PC-9 (cell line): ENCODE measurements around the gene WDR26. TPM values are rescaled to one million over a fixed set of nuclear protein-coding genes. Genes with fewer than 3 reads are reported as not detected.

Experiments used
- BruUV-seq: library from RNA; stranded (reverse); fragments of 400-500 nt; replicated peaks from 2 replicates; lab custom pipeline; 2021; lab: Mats Ljungman, UMichigan
- CTCF ChIA-PET: fragments of 300-600 bp; sonication (Branson Sonifier 250); formaldehyde crosslinking; loops from one replicate; lab custom pipeline; 2022; ENCODE audit warnings: antibody characterized with exemption; lab: Charles Lee
- POLR2A ChIA-PET: fragments of 300-600 bp; sonication (Branson Sonifier 250); formaldehyde crosslinking; loops from one replicate; lab custom pipeline; 2022; ENCODE audit warnings: antibody characterized with exemption; ENCODE audit not compliant: unreplicated experiment; lab: Charles Lee
- DNase-seq, 2 experiments: peaks; one replicate each; pipeline versions ENCODE4 v3.0.0 to v3.0.0-alpha.2; 2015 to 2022; ENCODE audit warnings: mixed read lengths in 1 of 2
- H2AFZ ChIP-seq: fragments of 200-600 bp; sonication (generic); 2 replicates; pipeline ENCODE4 v1.8.1; 2017; ENCODE audit warnings: antibody characterized with exemption
- H3F3A ChIP-seq: fragments of 200-600 bp; sonication (generic); 2 replicates; pipeline ENCODE4 v1.8.1; 2017; ENCODE audit warnings: antibody characterized with exemption, mild to moderate bottlenecking, low read depth; ENCODE audit not compliant: insufficient read depth
- H3K27ac ChIP-seq: fragments of 200-600 bp; sonication (generic); 2 replicates; pipeline ENCODE4 v1.6.1; 2016; ENCODE audit warnings: mixed run types
- H3K27me3 ChIP-seq: fragments of 200-600 bp; sonication (generic); 2 replicates; pipeline ENCODE4 v1.6.1; 2016; ENCODE audit warnings: low read depth, mixed run types; ENCODE audit not compliant: insufficient read depth
- H3K36me3 ChIP-seq: fragments of 200-600 bp; sonication (generic); 2 replicates; pipeline ENCODE4 v1.6.1; 2016; ENCODE audit warnings: low read depth, mixed run types
- H3K4me1 ChIP-seq: fragments of 200-600 bp; sonication (generic); replicated peaks from 2 replicates; pipeline ENCODE4 v1.6.1; 2016; ENCODE audit warnings: mixed run types; ENCODE audit not compliant: insufficient read depth
- H3K4me2 ChIP-seq: fragments of 200-600 bp; sonication (generic); 2 replicates; pipeline ENCODE4 v1.6.1; 2017; ENCODE audit warnings: mixed run types
- H3K4me3 ChIP-seq: fragments of 200-600 bp; sonication (generic); 2 replicates; pipeline ENCODE4 v1.6.1; 2016; ENCODE audit warnings: mixed run types
- H3K79me2 ChIP-seq: fragments of 200-600 bp; sonication (generic); 2 replicates; pipeline ENCODE4 v1.6.1; 2017; ENCODE audit warnings: low read depth, mixed run types
- H3K9me2 ChIP-seq: fragments of 200-600 bp; sonication (generic); 2 replicates; pipeline ENCODE4 v1.8.1; 2017; ENCODE audit warnings: mild to moderate bottlenecking; ENCODE audit not compliant: insufficient read depth
- H3K9me3 ChIP-seq: fragments of 200-600 bp; sonication (generic); 2 replicates; pipeline ENCODE4 v1.8.1; 2016; ENCODE audit warnings: low read depth; ENCODE audit not compliant: insufficient read depth
- H4K20me1 ChIP-seq: fragments of 200-600 bp; sonication (generic); 2 replicates; pipeline ENCODE4 v1.8.1; 2017; ENCODE audit not compliant: insufficient read depth
- EZH2 ChIP-seq: fragments of 200-600 bp; sonication (generic); IDR thresholded peaks from 2 replicates; pipeline ENCODE4 v1.8.0; 2017; ENCODE audit warnings: antibody characterized with exemption, low read depth
- intact Hi-C: fragments of 100-400 bp; cut with micrococcal nuclease; formaldehyde crosslinking; loops from one replicate; pipeline ENCODE4 v1.10.0; 2022; ENCODE audit not compliant: unreplicated experiment
- total RNA-seq: library from RNA; stranded (reverse); gene quantifications from 2 replicates; pipeline ENCODE4 v1.2.3, GENCODE V29; 2021
- TF ChIP-seq, protein P1 (sequence below): fragments of 200-600 bp; sonication (generic); conservative IDR thresholded peaks from 2 replicates; pipeline ENCODE4 v1.6.1; 2017; ENCODE audit warnings: mixed run types, antibody characterized with exemption, mild to moderate bottlenecking, moderate library complexity

The WDR26 gene
- total RNA-seq, 1 experiment from 2014 or later: 88.9 TPM

DNA sequence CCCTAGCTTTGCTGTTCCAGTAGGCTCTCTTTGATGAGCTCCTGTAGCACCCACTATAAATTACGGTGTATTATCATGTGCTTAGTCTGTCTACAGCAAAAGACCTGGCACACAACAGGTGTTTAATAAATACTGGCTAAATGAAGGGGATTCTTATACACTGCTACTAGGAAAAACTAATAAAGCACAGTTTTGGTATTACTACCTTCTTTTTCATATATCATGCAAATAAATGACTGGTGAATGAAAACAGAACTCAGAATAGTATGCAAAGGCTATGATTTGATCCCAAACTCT is 26.4 kb downstream of the WDR26 start:
- TF ChIP-seq, protein P1, sequence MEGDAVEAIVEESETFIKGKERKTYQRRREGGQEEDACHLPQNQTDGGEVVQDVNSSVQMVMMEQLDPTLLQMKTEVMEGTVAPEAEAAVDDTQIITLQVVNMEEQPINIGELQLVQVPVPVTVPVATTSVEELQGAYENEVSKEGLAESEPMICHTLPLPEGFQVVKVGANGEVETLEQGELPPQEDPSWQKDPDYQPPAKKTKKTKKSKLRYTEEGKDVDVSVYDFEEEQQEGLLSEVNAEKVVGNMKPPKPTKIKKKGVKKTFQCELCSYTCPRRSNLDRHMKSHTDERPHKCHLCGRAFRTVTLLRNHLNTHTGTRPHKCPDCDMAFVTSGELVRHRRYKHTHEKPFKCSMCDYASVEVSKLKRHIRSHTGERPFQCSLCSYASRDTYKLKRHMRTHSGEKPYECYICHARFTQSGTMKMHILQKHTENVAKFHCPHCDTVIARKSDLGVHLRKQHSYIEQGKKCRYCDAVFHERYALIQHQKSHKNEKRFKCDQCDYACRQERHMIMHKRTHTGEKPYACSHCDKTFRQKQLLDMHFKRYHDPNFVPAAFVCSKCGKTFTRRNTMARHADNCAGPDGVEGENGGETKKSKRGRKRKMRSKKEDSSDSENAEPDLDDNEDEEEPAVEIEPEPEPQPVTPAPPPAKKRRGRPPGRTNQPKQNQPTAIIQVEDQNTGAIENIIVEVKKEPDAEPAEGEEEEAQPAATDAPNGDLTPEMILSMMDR: no peak
- no peak for TF ChIP-seq EZH2
- H3K27ac ChIP-seq: peak overlapping the region; percentile 68
- peaks cover 20% of the 10 kb centered on the region for H3K79me2 ChIP-seq
- peaks cover 35% of the 10 kb centered on the region for H3K4me1 ChIP-seq
- ChIA-PET CTCF (no interaction called here), POLR2A (interaction anchor here (0.6 kb wide), 2 partner anchors 47 to 1901 kb away, joined by 5 to 6 read pairs; no protein-coding TSS in a partner anchor)
- no peaks in the 10 kb centered on the region for H3K27me3 ChIP-seq
- no peaks in the 10 kb centered on the region; the same call in 1 of the 2 replicates for H4K20me1 ChIP-seq
- H3F3A ChIP-seq: peaks cover 63% of the 10 kb centered on the region
- peaks cover 49% of the 10 kb centered on the region for H3K36me3 ChIP-seq
- peak overlapping the region; percentile 2; the same call in 1 of the 2 replicates for H3K4me3 ChIP-seq
- H3K9me2 ChIP-seq: no peaks in the 10 kb centered on the region
- no peak overlapping the region for H2AFZ ChIP-seq
- no peaks in the 10 kb centered on the region for H3K9me3 ChIP-seq
- intact Hi-C loops: loop anchor here (2.0 kb wide), 1 partner anchor 49 kb away; no protein-coding TSS in a partner anchor
- H3K4me2 ChIP-seq: peak overlapping the region; percentile 63
- BruUV-seq: no TSS peak
- DNase-seq: no peak

DNA sequence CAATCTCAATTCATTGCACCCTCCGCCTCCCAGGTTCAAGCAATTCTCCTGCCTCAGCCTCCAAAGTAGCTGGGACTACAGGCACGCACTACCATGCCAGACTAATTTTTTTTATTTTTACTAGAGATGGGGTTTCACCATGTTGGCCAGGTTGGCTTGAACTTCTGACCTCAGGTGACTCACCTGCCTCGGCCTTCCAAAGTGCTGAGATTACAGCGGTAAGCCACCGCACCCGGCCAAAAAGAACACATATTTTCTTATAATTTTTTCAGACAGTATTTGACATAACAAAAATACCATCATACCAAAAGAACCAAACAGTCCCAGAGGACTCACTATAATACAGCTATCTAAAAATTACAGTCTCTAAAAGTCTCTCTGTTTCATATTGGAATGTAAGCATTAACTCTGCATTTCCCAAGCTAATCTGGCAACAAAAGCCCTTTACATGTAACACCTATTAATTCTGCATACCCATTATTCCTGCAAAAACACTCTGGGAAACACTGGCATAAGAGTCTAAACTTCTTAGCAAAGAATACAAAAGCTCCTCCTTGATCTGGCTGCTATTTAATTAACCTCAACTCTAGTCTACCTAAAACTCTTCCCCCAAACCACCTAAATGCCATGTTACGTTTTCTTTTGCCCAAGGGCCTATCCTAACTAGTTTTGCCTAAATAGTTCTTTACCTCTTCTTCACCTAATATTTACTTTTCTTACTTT is 26.9 kb downstream of the WDR26 start:
- peak overlapping the region; percentile 63 for H3K4me2 ChIP-seq
- POLR2A ChIA-PET: interaction anchor here (0.6 to 0.7 kb wide), 3 partner anchors 47 to 1902 kb away, joined by 3 to 6 read pairs (median 5); no protein-coding TSS in a partner anchor
- H3K9me2 ChIP-seq: no peaks in the 10 kb centered on the region
- DNase-seq: peak; percentile 82 to 83
- CTCF ChIA-PET: interaction anchor here (0.7 kb wide), 1 partner anchor 411 kb away, joined by 3 read pairs; no protein-coding TSS in a partner anchor
- H3K79me2 ChIP-seq: peaks cover 20% of the 10 kb centered on the region
- H3K4me3 ChIP-seq: peak overlapping the region; percentile 2; the same call in 1 of the 2 replicates
- H3K27ac ChIP-seq: peak overlapping the region; percentile 68
- peaks cover 51% of the 10 kb centered on the region for H3K36me3 ChIP-seq
- H3K4me1 ChIP-seq: peaks cover 35% of the 10 kb centered on the region
- peaks cover 57% of the 10 kb centered on the region for H3F3A ChIP-seq
- BruUV-seq: TSS peak; percentile 3
- no peak for TF ChIP-seq EZH2
- TF ChIP-seq, protein P1: no peak
- H4K20me1 ChIP-seq: no peaks in the 10 kb centered on the region; the same call in 1 of the 2 replicates
- no peaks in the 10 kb centered on the region for H3K27me3 ChIP-seq
- intact Hi-C loops: loop anchor here (2.0 kb wide), 1 partner anchor 49 kb away; no protein-coding TSS in a partner anchor
- no peaks in the 10 kb centered on the region for H3K9me3 ChIP-seq
- H2AFZ ChIP-seq: no peak overlapping the region

DNA sequence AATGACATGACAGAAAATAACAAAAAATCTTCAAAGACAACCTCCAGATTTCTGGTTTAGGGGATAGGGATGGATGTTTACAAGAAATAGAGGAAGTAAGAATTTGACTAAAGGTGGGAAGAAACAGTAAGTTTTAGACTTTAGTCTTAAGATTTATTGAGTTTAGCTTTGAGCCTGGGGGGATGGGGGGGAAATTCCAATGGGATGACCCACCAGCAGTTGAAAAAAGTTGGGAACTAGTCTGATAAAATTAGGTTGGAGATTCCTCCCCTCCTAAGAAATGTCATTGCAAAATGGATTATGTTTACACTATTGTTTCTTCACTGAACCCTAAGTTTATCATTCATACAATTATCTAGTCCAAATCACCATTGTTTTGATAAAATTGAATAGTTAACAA is 28.4 kb downstream of the WDR26 start:
- DNase-seq: no peak
- BruUV-seq: no TSS peak
- H3K4me2 ChIP-seq: 0 out of 2 replicates have a peak overlapping the region, but pooled peaks have one; percentile 3

More for the DNA sequence above, 28.4 kb downstream of the WDR26 start:
- ChIA-PET POLR2A (no interaction called here), CTCF (no interaction called here)
- intact Hi-C loops: no loop called here
- Histone ChIP-seq H3K9me3 (no peaks in the 10 kb centered on the region), H3K27ac (0 out of 2 replicates have a peak overlapping the region, but pooled peaks have one; percentile 25), H3K79me2 (peaks cover 20% of the 10 kb centered on the region), H3K4me1 (peaks cover 35% of the 10 kb centered on the region), H2AFZ (no peak overlapping the region), H3K36me3 (peaks cover 57% of the 10 kb centered on the region), H3K9me2 (no peaks in the 10 kb centered on the region), H3K27me3 (no peaks in the 10 kb centered on the region), H3K4me3 (no peak overlapping the region), H3F3A (peaks cover 42% of the 10 kb centered on the region), H4K20me1 (no peaks in the 10 kb centered on the region; the same call in 1 of the 2 replicates)
- TF ChIP-seq, protein P1: no peak
- TF ChIP-seq EZH2: no peak
